ENCODE measurements around the gene PHF2.

DNA sequence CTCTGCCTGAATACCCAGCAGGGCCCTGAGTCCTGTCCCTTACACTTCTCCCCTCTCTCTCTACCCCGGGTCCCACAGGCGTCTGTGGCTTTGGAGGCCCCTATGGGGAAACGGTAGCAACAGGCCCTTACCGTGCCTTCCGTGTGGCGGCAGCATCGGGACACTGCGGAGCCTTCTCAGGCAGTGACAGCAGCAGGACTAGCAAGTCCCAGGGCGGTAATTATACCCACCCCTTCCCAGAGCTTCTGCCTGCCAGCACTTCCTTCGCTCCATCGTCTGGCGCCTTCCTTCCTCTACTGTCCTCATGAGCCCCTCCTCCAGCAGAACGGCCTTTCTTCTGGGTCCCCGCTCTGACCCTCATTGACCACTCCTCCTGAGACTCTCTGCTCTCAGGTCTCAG is 17.9 kb upstream of the PHF2 start:
- TF ChIP-seq GATA3 (IDR thresholded peaks at IDR 0.05; ENCODE audit: low read depth, low read length) (no peak), GATA2 (IDR thresholded peaks at IDR 0.05; ENCODE audit: low read depth, low read length) (no peak)
